BJ (cell line): ENCODE results near the gene SLC7A6OS. TPM values are rescaled to one million over a fixed set of nuclear protein-coding genes. Genes with fewer than 3 reads are reported as not detected.

Experiments
- CTCF ChIA-PET: fragments of 350-600 bp; formaldehyde crosslinking; extraction: SDS; loops from one replicate; lab custom pipeline; 2021; ENCODE audit warnings: antibody characterized with exemption, inconsistent platforms; lab: Yijun Ruan, JAX
- POLR2A ChIA-PET: fragments of 300-600 bp; sonication (Branson Sonifier 250); formaldehyde crosslinking; extraction: SDS; loops from one replicate; lab custom pipeline; 2021; ENCODE audit warnings: antibody characterized with exemption; lab: Charles Lee
- DNase-seq: peaks from one replicate; pipeline ENCODE4 v3.0.0-alpha.2; 2011; ENCODE audit warnings: low read depth
- H3K27me3 ChIP-seq: 2 replicates; pipeline ENCODE4 v1.6.0; 2011; ENCODE audit warnings: low read length; ENCODE audit not compliant: control insufficient read depth, insufficient read depth
- H3K36me3 ChIP-seq: 2 replicates; pipeline ENCODE4 v1.5.1; 2011; ENCODE audit warnings: low read length; ENCODE audit not compliant: control insufficient read depth, insufficient read depth
- H3K4me3 ChIP-seq: 2 replicates; pipeline ENCODE4 v1.5.1; 2011; ENCODE audit warnings: low read depth, mild to moderate bottlenecking, control low read depth, low read length
- polyA plus RNA-seq: library from polyadenylated mRNA; depleted of rRNA; stranded (reverse); fragments of >200 nt; gene quantifications from 2 replicates; pipeline ENCODE4 v1.2.3, GENCODE V29; 2011
- TF ChIP-seq, protein P1 (sequence below): IDR thresholded peaks from 2 replicates; pipeline ENCODE4 v1.5.1; 2011; ENCODE audit warnings: low read depth, mild to moderate bottlenecking, control low read depth, inconsistent platforms, low read length, moderate library complexity; ENCODE audit not compliant: insufficient read depth

The SLC7A6OS gene
- polyA plus RNA-seq, 1 experiment: 5.3 TPM

DNA sequence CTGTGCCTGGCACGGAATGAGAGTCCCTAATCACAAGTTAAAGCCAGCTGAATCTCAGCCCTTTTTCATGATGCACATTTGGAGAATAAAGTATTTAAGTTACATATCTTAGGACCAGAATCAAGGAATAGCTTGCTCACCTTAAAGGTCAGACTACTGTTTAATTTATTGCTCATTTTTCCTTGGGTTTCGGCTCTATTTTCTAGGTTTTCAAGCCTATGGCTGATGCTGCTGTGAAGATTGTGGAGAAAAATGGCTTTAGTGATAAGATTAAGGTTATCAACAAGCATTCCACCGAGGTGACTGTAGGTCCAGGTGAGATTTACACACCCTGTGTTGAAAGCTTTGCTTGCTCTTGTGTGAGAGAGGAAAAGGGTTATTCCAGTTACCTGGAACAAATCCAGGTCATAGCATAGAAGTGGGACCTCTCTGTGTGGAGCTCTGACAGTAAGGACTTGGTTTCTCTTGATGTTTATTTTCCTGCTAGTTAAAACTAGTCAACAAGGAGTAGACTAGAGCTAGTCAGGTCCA, 18.2 kb upstream of the SLC7A6OS start:
- CTCF ChIA-PET: interaction anchor here (0.6 to 13.5 kb wide), 25 partner anchors 9 to 395 kb away, joined by 3 to 310 read pairs (median 4); partner anchors contain the start of genes PLA2G15, PRMT7, SLC7A6 and SLC7A6OS
- TF ChIP-seq, protein P1, sequence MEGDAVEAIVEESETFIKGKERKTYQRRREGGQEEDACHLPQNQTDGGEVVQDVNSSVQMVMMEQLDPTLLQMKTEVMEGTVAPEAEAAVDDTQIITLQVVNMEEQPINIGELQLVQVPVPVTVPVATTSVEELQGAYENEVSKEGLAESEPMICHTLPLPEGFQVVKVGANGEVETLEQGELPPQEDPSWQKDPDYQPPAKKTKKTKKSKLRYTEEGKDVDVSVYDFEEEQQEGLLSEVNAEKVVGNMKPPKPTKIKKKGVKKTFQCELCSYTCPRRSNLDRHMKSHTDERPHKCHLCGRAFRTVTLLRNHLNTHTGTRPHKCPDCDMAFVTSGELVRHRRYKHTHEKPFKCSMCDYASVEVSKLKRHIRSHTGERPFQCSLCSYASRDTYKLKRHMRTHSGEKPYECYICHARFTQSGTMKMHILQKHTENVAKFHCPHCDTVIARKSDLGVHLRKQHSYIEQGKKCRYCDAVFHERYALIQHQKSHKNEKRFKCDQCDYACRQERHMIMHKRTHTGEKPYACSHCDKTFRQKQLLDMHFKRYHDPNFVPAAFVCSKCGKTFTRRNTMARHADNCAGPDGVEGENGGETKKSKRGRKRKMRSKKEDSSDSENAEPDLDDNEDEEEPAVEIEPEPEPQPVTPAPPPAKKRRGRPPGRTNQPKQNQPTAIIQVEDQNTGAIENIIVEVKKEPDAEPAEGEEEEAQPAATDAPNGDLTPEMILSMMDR: no peak

DNA sequence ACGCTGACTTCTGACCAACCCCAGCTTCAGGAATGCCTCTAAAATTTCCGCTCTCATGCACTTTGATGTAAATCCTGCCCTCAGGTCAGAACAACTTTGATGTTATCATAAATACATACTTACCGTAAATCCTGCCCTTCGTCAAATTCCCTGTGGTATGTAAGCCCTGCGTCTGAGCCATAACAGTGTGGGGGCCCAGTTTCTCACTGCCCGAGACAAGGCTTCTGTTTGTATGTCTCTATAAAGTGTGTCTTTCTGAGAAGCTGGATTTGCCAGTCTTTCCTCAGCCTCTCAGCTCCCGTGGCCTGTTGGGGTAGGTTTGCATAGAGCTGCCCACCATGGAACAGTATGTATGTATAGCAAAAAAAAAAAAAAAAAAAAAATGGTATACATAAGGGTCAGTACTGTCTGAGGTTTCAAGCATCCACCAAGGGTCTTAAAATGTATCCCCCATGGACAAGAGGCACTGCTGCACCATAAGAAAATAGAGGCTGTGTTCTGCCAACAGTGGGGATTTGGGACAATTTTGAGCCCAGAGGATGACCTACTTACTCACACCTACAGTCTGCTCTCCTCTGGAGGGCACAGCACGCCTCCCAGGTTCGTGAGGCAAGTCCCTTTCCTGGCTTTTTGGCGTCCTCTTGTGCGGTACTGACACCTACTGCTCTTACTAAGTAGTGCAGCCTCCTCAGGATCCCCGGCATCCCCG, 17.6 kb upstream of the SLC7A6OS start:
- peaks cover 5% of the 10 kb centered on the region for H3K36me3 ChIP-seq
- H3K27me3 ChIP-seq: no peaks in the 10 kb centered on the region
- H3K4me3 ChIP-seq: no peak overlapping the region
- CTCF ChIA-PET: interaction anchor here (0.5 to 13.5 kb wide), 29 partner anchors 9 to 534 kb away, joined by 3 to 310 read pairs (median 4); partner anchors contain the start of genes PLA2G15, PRMT7, SLC7A6 and SLC7A6OS
- TF ChIP-seq, protein P1: peak; percentile 94
- POLR2A ChIA-PET: interaction anchor here (0.6 kb wide), 1 partner anchor 69 kb away, joined by 9 read pairs; no protein-coding TSS in a partner anchor
- DNase-seq: peak; percentile 19

More for the DNA sequence above, 18.2 kb upstream of the SLC7A6OS start:
- Histone ChIP-seq H3K4me3 (no peak overlapping the region), H3K36me3 (peaks cover 5% of the 10 kb centered on the region), H3K27me3 (no peaks in the 10 kb centered on the region)
- POLR2A ChIA-PET: interaction anchor here (0.6 kb wide), 1 partner anchor 70 kb away, joined by 9 read pairs; no protein-coding TSS in a partner anchor
- no peak for DNase-seq

DNA sequence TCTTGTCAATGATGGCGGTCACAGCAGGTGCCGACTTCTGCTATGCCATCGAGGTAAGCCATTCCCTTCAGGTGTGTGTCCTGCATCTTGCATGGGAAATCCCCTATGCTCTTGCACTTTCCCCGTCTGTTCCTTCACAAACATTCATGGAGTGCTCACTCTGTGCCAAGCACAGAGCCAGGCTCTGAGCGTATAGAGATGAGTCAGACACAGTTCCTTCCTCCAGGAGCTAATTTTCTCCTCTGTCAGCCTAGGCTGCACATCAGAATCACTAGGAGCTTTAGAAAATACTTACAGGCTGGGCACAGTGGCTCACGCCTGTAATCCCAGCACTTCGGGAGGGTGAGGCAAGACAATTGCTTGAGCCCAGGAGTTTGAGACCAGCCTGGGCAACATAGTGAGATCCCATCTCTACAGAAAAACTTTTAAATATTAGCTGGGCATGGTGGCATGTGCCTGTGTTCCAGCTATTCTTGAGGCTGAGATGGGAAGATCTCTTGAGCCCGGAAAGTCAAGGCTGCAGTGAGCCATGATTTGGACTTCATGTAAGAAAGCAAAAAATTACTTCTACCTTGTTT, 14.1 kb upstream of the SLC7A6OS start:
- TF ChIP-seq, protein P1: no peak
- CTCF ChIA-PET: interaction anchor here (1.4 to 13.5 kb wide), 2 partner anchors 14 to 66 kb away, joined by 4 to 310 read pairs; partner anchors contain the start of genes PRMT7, SLC7A6 and SLC7A6OS

DNA sequence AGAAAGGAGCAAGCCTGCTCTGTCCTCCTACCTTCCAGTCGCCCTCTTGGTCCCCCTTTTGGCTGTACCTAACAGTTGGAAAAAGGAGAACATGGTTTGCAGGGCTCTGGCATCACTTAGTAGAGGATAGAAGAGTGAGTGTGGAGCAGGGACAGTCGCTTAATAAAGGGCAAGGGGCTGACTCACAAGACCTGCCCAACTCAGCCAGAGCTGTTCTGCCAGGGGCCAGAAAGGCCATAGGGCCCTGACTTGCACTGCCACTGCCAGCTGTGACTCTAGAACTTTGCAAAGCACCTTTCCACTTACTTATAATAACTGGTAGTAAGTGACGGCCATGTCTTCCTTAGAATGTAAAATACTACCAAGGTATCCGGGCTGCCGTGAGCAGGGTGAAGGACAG, 13.6 kb upstream of the SLC7A6OS start:
- DNase-seq: no peak
- ChIA-PET POLR2A (interaction anchor here (0.6 kb wide), 1 partner anchor 9 kb away, joined by 3 read pairs; no protein-coding TSS in a partner anchor), CTCF (interaction anchor here (1.4 to 13.5 kb wide), 2 partner anchors 13 to 66 kb away, joined by 4 to 310 read pairs; partner anchors contain the start of genes PRMT7, SLC7A6 and SLC7A6OS)
- Histone ChIP-seq H3K36me3 (peaks cover 6% of the 10 kb centered on the region), H3K4me3 (no peak overlapping the region), H3K27me3 (no peaks in the 10 kb centered on the region)
- TF ChIP-seq, protein P1: no peak

More for the DNA sequence above, 14.1 kb upstream of the SLC7A6OS start:
- H3K27me3 ChIP-seq: no peaks in the 10 kb centered on the region
- H3K4me3 ChIP-seq: no peak overlapping the region
- DNase-seq: no peak
- POLR2A ChIA-PET: interaction anchor here (0.6 kb wide), 1 partner anchor 9 kb away, joined by 3 read pairs; no protein-coding TSS in a partner anchor
- peaks cover 5% of the 10 kb centered on the region for H3K36me3 ChIP-seq
